GM12878 (cell line): ENCODE results near the gene JMJD6. TPM values are rescaled to one million over a fixed set of nuclear protein-coding genes. Genes with fewer than 3 reads are reported as not detected.

Experiments
- ATAC-seq: fragments of 200-7000 bp; cut with Tn5 transposase; 3 replicates; pipeline ENCODE4 v1.9.1; 2020; ENCODE audit warnings: mild to moderate bottlenecking, moderate library complexity
- BruUV-seq: library from RNA; stranded (reverse); fragments of 400-500 nt; replicated peaks from 2 replicates; lab custom pipeline; 2021; lab: Mats Ljungman, UMichigan
- CTCF ChIA-PET: fragments of 300-600 bp; sonication (Branson Sonifier 250); formaldehyde crosslinking; extraction: SDS; loops from one replicate; lab custom pipeline; 2021; ENCODE audit warnings: inconsistent platforms; lab: Yijun Ruan, JAX
- POLR2A ChIA-PET: fragments of 350-600 bp; formaldehyde crosslinking; extraction: SDS; loops from one replicate; lab custom pipeline; 2021; ENCODE audit warnings: inconsistent platforms; lab: Charles Lee
- RAD21 ChIA-PET: fragments of 300-600 bp; sonication (Branson Sonifier 250); formaldehyde crosslinking; loops from one replicate; lab custom pipeline; 2023; ENCODE audit warnings: antibody characterized with exemption; ENCODE audit not compliant: unreplicated experiment; lab: Charles Lee
- SMC1A ChIA-PET: fragments of 300-600 bp; sonication (Branson Sonifier 250); formaldehyde crosslinking; loops from one replicate; lab custom pipeline; 2023; ENCODE audit not compliant: unreplicated experiment, uncharacterized antibody; lab: Charles Lee
- DNase-seq: peaks from one replicate; pipeline ENCODE4 v3.0.0-alpha.2; 2011; ENCODE audit warnings: low read depth, low spot score
- FAIRE-seq: peaks from 3 replicates; lab custom pipeline; 2011; peaks lifted over from hg19 to GRCh38; lab: Jason Lieb, UNC
- H2AFZ ChIP-seq: 2 replicates; pipeline ENCODE4 v1.6.0; 2011; ENCODE audit warnings: low read depth, low read length, control low read depth; ENCODE audit not compliant: control insufficient read depth
- H3K27ac ChIP-seq: 2 replicates; pipeline ENCODE4 v1.5.1; 2011; ENCODE audit warnings: control low read depth; ENCODE audit not compliant: control insufficient read depth, insufficient read depth
- H3K27me3 ChIP-seq, 2 experiments: replicated peaks in 1 of 2; 2 replicates each; pipeline versions ENCODE4 v1.6.0 to v1.6.1; 2011; ENCODE audit warnings: low read length in 1 of 2; ENCODE audit not compliant: control insufficient read depth in 2 of 2, insufficient read depth in 2 of 2
- H3K36me3 ChIP-seq, 2 experiments: 2 replicates each; pipeline ENCODE4 v1.5.1; 2011; ENCODE audit warnings: low read length in 1 of 2; ENCODE audit not compliant: control insufficient read depth in 2 of 2, insufficient read depth in 2 of 2
- H3K4me1 ChIP-seq: 2 replicates; pipeline ENCODE4 v1.6.1; 2011; ENCODE audit warnings: mild to moderate bottlenecking, low read length, moderate library complexity, mixed read lengths; ENCODE audit not compliant: control insufficient read depth, insufficient read depth
- H3K4me2 ChIP-seq: 2 replicates; pipeline ENCODE4 v1.6.0; 2011; ENCODE audit warnings: control low read depth; ENCODE audit not compliant: control insufficient read depth, insufficient read depth
- H3K4me3 ChIP-seq: fragments of 200-600 bp; sonication (generic); 2 replicates; pipeline ENCODE4 v1.5.1; 2016
- H3K79me2 ChIP-seq: 2 replicates; pipeline ENCODE4 v1.6.0; 2011; ENCODE audit warnings: low read length; ENCODE audit not compliant: control insufficient read depth, insufficient read depth
- H3K9ac ChIP-seq: 2 replicates; pipeline ENCODE4 v1.8.0; 2011; ENCODE audit warnings: low read length, control low read depth, mixed read lengths; ENCODE audit not compliant: control insufficient read depth, insufficient read depth
- H3K9me3 ChIP-seq: replicated peaks from 3 replicates; pipeline ENCODE4 v1.5.1; 2011; ENCODE audit warnings: mild to moderate bottlenecking, low read length; ENCODE audit not compliant: control insufficient read depth, insufficient read depth
- H4K20me1 ChIP-seq: 2 replicates; pipeline ENCODE4 v1.6.0; 2011; ENCODE audit not compliant: control insufficient read depth, insufficient read depth
- EZH2 ChIP-seq: IDR thresholded peaks from 2 replicates; pipeline ENCODE4 v1.6.1; 2012; ENCODE audit warnings: low read depth, mild to moderate bottlenecking, control low read depth, inconsistent platforms, low read length, borderline replicate concordance; ENCODE audit not compliant: control insufficient read depth
- NFXL1 ChIP-seq: fragments of 450-650 bp; IDR thresholded peaks from 2 replicates; pipeline ENCODE4 v1.6.1; 2017; ENCODE audit warnings: antibody characterized with exemption, mild to moderate bottlenecking, borderline replicate concordance
- WGBS: methylation state at CpG from one replicate; pipeline ENCODE4 v1.1.6; 2016; ENCODE audit warnings: low lambda C conversion rate; ENCODE audit not compliant: insufficient replicate concordance, insufficient coverage; ENCODE audit errors: missing lambda C conversion rate; 5-methylcytosine and 5-hydroxymethylcytosine counted together
- in situ Hi-C: fragments of 300-500 bp; cut with MboI; formaldehyde crosslinking; loops from 9 replicates; pipeline ENCODE4 v1.14.3; 2018; ENCODE audit warnings: mixed read lengths
- intact Hi-C: fragments of 100-400 bp; cut with micrococcal nuclease; formaldehyde crosslinking; loops from one replicate; pipeline ENCODE4 v1.14.2; 2022; ENCODE audit not compliant: unreplicated experiment
- polyA plus RNA-seq, 11 experiments: library from polyadenylated mRNA; depleted of rRNA in 4 of 11; unstranded in 6 of 11; stranded (reverse) in 5 of 11; fragments of >200 nt; fragmentation: Nextera tagmentation in 4 of 11; fragmentation: Illumina TruSeq in 1 of 11; extraction: Ambion mirVana in 4 of 11; extraction: Trizol in 1 of 11; gene quantifications; 1 replicate in 1 of 11; 2 replicates in 10 of 11; pipeline versions ENCODE4 v1.2.1 to v1.2.3, GENCODE V29; 2011 to 2016; ENCODE audit warnings: inconsistent platforms in 2 of 11, missing spikeins in 2 of 11, low read depth in 1 of 11
- total RNA-seq, 4 experiments: library from RNA; depleted of rRNA in 3 of 4; stranded (reverse); fragments of >200 nt in 3 of 4; fragmentation: Illumina TruSeq in 1 of 4; extraction: Trizol in 1 of 4; gene quantifications; 2 replicates each; pipeline versions ENCODE4 v1.2.1 to v1.2.3, GENCODE V29; 2013 to 2021
- TF ChIP-seq, protein P1 (sequence below), 3 experiments: IDR thresholded peaks in 2 of 3; conservative IDR thresholded peaks in 1 of 3; 2 replicates each; pipeline ENCODE4 v1.5.1; 2011; ENCODE audit warnings: low read depth in 3 of 3, low read length in 3 of 3, mild to moderate bottlenecking in 3 of 3, control low read depth in 2 of 3, moderate library complexity in 2 of 3, inconsistent platforms in 1 of 3, mixed read lengths in 1 of 3; ENCODE audit not compliant: control insufficient read depth in 2 of 3, insufficient read depth in 1 of 3; ENCODE audit errors: extremely low read depth in 1 of 3

The JMJD6 gene
- total and polyA plus RNA-seq, 10 of the 15 experiments (the other 5 are each of a cell fraction or from before 2014, with no cell fraction given) = 1.2 to 36.0 (median 22.2) TPM

DNA sequence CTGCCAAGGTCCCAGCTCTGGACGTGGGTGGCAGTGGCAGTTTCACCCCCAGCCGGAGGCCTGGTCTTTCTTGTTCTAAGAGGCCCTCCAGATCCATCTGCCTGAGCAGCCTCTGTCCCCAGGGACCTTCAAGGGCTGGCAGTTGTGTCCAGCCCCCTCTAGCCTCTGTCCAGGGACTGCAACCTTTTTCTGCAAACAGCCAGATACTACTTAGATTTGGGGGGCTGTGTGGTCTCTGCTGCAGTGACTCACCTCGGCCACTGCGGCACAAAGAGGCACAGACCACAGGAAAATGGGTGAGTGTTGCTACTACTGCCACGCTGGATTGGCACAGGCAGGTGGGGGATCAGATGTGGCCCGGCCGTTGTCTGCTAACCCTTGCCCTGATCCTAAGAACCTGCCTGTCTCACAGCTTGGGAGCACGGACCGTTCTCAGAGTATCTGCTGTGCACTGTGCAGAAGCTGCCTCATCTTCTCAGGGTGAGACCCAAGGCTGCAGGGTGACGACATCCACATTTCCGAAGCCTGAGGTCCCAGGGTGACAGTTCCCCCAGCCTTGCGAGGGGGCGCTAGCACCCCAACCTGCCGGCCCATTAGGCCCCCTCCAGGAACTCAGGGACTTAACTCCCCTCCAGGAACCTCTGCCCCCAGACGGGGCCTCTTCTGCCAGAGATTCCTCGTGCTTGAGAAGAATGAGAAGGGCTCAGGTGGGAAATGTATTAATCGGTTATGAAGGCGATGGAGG, 43.2 kb downstream of the JMJD6 start:
- Histone ChIP-seq H3K27me3 (peaks cover 0 to 6% of the 10 kb centered on the region in 2 experiments; a peak in 2 of 4 replicates), H3K27ac (no peak overlapping the region), H3K4me3 (no peak overlapping the region), H4K20me1 (no peaks in the 10 kb centered on the region), H3K4me2 (no peak overlapping the region), H3K36me3 (no peaks in the 10 kb centered on the region), H2AFZ (no peak overlapping the region), H3K9ac (no peak overlapping the region), H3K4me1 (no peaks in the 10 kb centered on the region), H3K9me3 (no peaks in the 10 kb centered on the region), H3K79me2 (no peaks in the 10 kb centered on the region)
- 29% methylated on average over 18 of the region's 18 CpGs for WGBS
- FAIRE-seq = no peak
- BruUV-seq = no TSS peak
- intact Hi-C loops (no loop called here), in situ Hi-C loops (loop anchor here (5.0 kb wide), 1 partner anchor 161 kb away; no protein-coding TSS in a partner anchor)
- ChIA-PET POLR2A (no interaction called here), SMC1A (no interaction called here), CTCF (interaction anchor here (2.5 to 3.9 kb wide), 3 partner anchors 19 to 59 kb away, joined by 8 to 37 read pairs (median 9); no protein-coding TSS in a partner anchor), RAD21 (no interaction called here)
- no peak for DNase-seq
- TF ChIP-seq, protein P1, sequence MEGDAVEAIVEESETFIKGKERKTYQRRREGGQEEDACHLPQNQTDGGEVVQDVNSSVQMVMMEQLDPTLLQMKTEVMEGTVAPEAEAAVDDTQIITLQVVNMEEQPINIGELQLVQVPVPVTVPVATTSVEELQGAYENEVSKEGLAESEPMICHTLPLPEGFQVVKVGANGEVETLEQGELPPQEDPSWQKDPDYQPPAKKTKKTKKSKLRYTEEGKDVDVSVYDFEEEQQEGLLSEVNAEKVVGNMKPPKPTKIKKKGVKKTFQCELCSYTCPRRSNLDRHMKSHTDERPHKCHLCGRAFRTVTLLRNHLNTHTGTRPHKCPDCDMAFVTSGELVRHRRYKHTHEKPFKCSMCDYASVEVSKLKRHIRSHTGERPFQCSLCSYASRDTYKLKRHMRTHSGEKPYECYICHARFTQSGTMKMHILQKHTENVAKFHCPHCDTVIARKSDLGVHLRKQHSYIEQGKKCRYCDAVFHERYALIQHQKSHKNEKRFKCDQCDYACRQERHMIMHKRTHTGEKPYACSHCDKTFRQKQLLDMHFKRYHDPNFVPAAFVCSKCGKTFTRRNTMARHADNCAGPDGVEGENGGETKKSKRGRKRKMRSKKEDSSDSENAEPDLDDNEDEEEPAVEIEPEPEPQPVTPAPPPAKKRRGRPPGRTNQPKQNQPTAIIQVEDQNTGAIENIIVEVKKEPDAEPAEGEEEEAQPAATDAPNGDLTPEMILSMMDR (IDR thresholded peaks at IDR 0.05 in 2 of 3, conservative IDR thresholded peaks at IDR 0.05 in 1 of 3; ENCODE audit: control insufficient read depth in 2 of 3, extremely low read depth in 1 of 3, insufficient read depth in 1 of 3, low read depth in 3 of 3, low read length in 3 of 3) = 0 out of 6 replicates have a peak, but pooled peaks of 1 of the 3 experiments have one; percentile 2
- no peak for TF ChIP-seq NFXL1
- no peak for TF ChIP-seq EZH2
- ATAC-seq = peak; percentile 20; the same call in 2 of the 3 replicates
